Endothelial cell (in vitro differentiated cells): ENCODE measurements around the gene GALNT17. TPM values are rescaled to one million over a fixed set of nuclear protein-coding genes. Genes with fewer than 3 reads are reported as not detected.

Experiments
- DNase-seq: peaks from one replicate; pipeline ENCODE4 v3.0.0; 2021; ENCODE audit warnings: low spot score
- H3K27ac Mint-ChIP-seq: one replicate; pipeline ENCODE4 v1.8.0; 2021; ENCODE audit warnings: mixed read lengths, inconsistent platforms; ENCODE audit not compliant: unreplicated experiment
- H3K27me3 Mint-ChIP-seq: one replicate; pipeline ENCODE4 v1.8.0; 2021; ENCODE audit warnings: mild to moderate bottlenecking, moderate library complexity, mixed read lengths, inconsistent platforms; ENCODE audit not compliant: unreplicated experiment
- H3K36me3 Mint-ChIP-seq: one replicate; pipeline ENCODE4 v1.8.0; 2021; ENCODE audit warnings: mild to moderate bottlenecking, low read depth, mixed read lengths, inconsistent platforms; ENCODE audit not compliant: unreplicated experiment
- H3K4me1 Mint-ChIP-seq: one replicate; pipeline ENCODE4 v1.8.0; 2021; ENCODE audit warnings: mild to moderate bottlenecking, mixed read lengths, inconsistent platforms; ENCODE audit not compliant: unreplicated experiment
- H3K4me3 Mint-ChIP-seq: one replicate; pipeline ENCODE4 v1.8.0; 2021; ENCODE audit warnings: mild to moderate bottlenecking, mixed read lengths, inconsistent platforms; ENCODE audit not compliant: unreplicated experiment
- H3K9me3 Mint-ChIP-seq: one replicate; pipeline ENCODE4 v1.8.0; 2021; ENCODE audit warnings: mixed read lengths, inconsistent platforms; ENCODE audit not compliant: unreplicated experiment
- CTCF ChIP-seq: fragments of 200-600 bp; sonication (generic); IDR thresholded peaks from one replicate; pipeline ENCODE4 v1.5.0; 2021; ENCODE audit warnings: antibody characterized with exemption; ENCODE audit not compliant: unreplicated experiment
- total RNA-seq: library from RNA; stranded (reverse); fragmentation: NEBNext Ultra II Directional; extraction: Animal tissue kit (Norgen Biotek cat#: 25700); gene quantifications from one replicate; pipeline ENCODE4 v1.2.1, GENCODE V29; 2021; ENCODE audit not compliant: unreplicated experiment

The GALNT17 gene
- total RNA-seq, 1 donor from 2014 or later: 0.38 TPM

- Mint-ChIP-seq H3K27ac (no peak overlapping the region), H3K4me3 (no peak overlapping the region), H3K4me1 (no peaks in the 10 kb centered on the region), H3K27me3 (peaks cover 2% of the 10 kb centered on the region), H3K9me3 (peaks cover 7% of the 10 kb centered on the region), H3K36me3 (no peaks in the 10 kb centered on the region)
- no peak for TF ChIP-seq CTCF
- no peak for DNase-seq
These were observed 166.4 kb downstream of the GALNT17 start for GRCh38 chr7:71298378-71298777.

GRCh38 chr7:71300086-71300485 lies 168.1 kb downstream of the GALNT17 start:
- peaks cover 7% of the 10 kb centered on the region for H3K9me3 Mint-ChIP-seq
- no peak for TF ChIP-seq CTCF
- H3K36me3 Mint-ChIP-seq: no peaks in the 10 kb centered on the region
- H3K27ac Mint-ChIP-seq: no peak overlapping the region
- no peaks in the 10 kb centered on the region for H3K27me3 Mint-ChIP-seq
- no peak overlapping the region for H3K4me3 Mint-ChIP-seq
- no peak for DNase-seq
- H3K4me1 Mint-ChIP-seq: no peaks in the 10 kb centered on the region

- DNase-seq: no peak
- peaks cover 7% of the 10 kb centered on the region for H3K9me3 Mint-ChIP-seq
- no peak overlapping the region for H3K27ac Mint-ChIP-seq
- no peaks in the 10 kb centered on the region for H3K27me3 Mint-ChIP-seq
- H3K4me3 Mint-ChIP-seq: no peak overlapping the region
- no peak for TF ChIP-seq CTCF
- H3K36me3 Mint-ChIP-seq: no peaks in the 10 kb centered on the region
- no peaks in the 10 kb centered on the region for H3K4me1 Mint-ChIP-seq
These were observed 168.7 kb downstream of the GALNT17 start for GRCh38 chr7:71300603-71301002.

GRCh38 chr7:71301167-71301566 lies 169.2 kb downstream of the GALNT17 start:
- Mint-ChIP-seq H3K36me3 (no peaks in the 10 kb centered on the region), H3K4me1 (no peaks in the 10 kb centered on the region), H3K9me3 (peaks cover 7% of the 10 kb centered on the region), H3K27ac (no peak overlapping the region), H3K27me3 (no peaks in the 10 kb centered on the region), H3K4me3 (no peak overlapping the region)
- DNase-seq: no peak
- no peak for TF ChIP-seq CTCF

- no peaks in the 10 kb centered on the region for H3K27me3 Mint-ChIP-seq
- H3K4me1 Mint-ChIP-seq: no peaks in the 10 kb centered on the region
- no peak overlapping the region for H3K27ac Mint-ChIP-seq
- no peak overlapping the region for H3K4me3 Mint-ChIP-seq
- TF ChIP-seq CTCF: no peak
- H3K36me3 Mint-ChIP-seq: no peaks in the 10 kb centered on the region
- peaks cover 7% of the 10 kb centered on the region for H3K9me3 Mint-ChIP-seq
- DNase-seq: no peak
These were observed 171.6 kb downstream of the GALNT17 start for GRCh38 chr7:71303566-71303965.
